AG10803 (cell line): Measurements from ENCODE around the gene ZRANB2.

Source experiments
- DNase-seq: peaks from one replicate; pipeline ENCODE4 v3.0.0; 2010; ENCODE audit warnings: low read depth
- H3K4me3 ChIP-seq: 2 replicates; pipeline ENCODE4 v1.5.1; 2011; ENCODE audit warnings: mild to moderate bottlenecking, low read length, control low read depth
- CTCF ChIP-seq: conservative IDR thresholded peaks from 2 replicates; pipeline ENCODE4 v1.5.1; 2011; ENCODE audit warnings: mild to moderate bottlenecking, low read length, control low read depth, inconsistent platforms

Gene ZRANB2, protein sequence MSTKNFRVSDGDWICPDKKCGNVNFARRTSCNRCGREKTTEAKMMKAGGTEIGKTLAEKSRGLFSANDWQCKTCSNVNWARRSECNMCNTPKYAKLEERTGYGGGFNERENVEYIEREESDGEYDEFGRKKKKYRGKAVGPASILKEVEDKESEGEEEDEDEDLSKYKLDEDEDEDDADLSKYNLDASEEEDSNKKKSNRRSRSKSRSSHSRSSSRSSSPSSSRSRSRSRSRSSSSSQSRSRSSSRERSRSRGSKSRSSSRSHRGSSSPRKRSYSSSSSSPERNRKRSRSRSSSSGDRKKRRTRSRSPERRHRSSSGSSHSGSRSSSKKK

DNA sequence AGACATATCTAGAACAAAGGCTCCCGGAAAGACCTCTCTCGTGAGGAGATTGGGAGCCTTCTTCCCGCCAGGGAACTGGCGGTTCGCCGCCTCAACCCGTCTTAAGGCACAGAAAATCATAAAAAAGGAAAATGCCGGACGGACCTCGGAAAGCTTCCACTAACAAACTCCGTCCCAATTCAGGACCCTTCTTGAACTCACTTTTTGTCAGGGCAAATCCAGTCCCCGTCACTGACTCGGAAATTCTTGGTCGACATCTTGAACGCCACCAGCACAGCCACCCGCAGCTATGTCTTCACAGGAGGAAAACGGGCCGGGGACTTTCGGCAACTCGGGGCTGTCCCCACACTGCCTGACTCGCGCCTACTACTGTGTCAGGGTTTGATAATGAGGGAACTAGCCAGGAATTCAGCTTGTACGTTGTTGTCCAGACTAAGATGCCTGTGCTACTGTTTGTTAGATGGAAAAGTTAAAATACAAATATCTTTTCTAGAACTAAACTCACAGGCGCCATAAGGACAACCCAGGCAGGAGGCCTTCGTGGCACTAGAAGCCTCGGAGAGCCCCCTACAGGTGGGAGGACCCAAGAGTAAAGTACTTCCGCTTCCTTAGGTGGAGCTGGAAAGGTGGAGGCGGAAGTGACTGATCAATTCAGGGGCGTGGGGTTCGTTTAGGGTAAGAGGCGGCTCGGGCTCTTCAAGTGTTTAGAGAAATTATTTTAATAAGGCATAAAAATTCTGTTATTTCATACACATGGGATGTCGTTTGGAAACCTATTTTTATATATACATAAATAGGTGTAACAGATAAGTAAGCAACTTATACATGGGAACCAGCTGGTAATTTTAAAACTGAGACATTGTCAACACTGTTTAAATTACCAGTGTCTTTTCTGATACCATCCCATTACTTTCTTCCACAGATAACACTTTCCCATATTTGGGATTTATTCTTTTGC lies at the start of gene ZRANB2:
ZRANB2 (minus strand) TSS at position 297 of the 958 bp plus-strand sequence; CDS start at position 257, 40 bp downstream.
- DNase-seq, result peak; percentile 95
- peak within 1 kb of the TSS; percentile 93 for H3K4me3 ChIP-seq
- peak; percentile 77 for TF ChIP-seq CTCF

DNA sequence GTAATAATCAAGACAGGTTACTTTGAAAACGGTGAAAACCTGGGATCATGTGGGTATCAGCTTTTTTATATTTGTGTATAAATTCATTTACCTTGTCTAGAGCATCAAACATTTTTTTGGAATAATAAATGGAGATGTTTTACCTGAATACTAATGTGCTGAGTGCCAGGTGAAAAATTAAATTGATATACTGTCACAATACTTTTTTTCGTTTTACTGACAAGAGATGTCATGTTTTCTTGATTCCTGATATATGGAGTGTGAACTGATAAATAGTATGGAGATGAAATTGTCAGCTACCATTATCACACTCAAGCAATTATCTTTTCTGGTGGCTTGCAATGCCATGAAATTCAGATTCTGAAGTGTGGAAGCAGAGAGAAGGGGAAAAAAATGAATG lies 47.2 kb upstream of the ZRANB2 start:
- DNase-seq, result no peak
- TF ChIP-seq CTCF, result no peak
- no peak overlapping the region for H3K4me3 ChIP-seq

- TF ChIP-seq CTCF, result no peak
- no peak for DNase-seq
- no peak overlapping the region for H3K4me3 ChIP-seq
Measured at GRCh38 chr1:71118086-71118485, 37.3 kb upstream of the ZRANB2 start.

- no peak for TF ChIP-seq CTCF
- no peak overlapping the region for H3K4me3 ChIP-seq
- no peak for DNase-seq
Measured at GRCh38 chr1:71116729-71117128, 35.9 kb upstream of the ZRANB2 start.

GRCh38 chr1:71106658-71107322 lies 26.0 kb upstream of the ZRANB2 start:
- H3K4me3 ChIP-seq, result no peak overlapping the region
- TF ChIP-seq CTCF, result no peak
- DNase-seq, result no peak

GRCh38 chr1:71104417-71104816 lies 23.6 kb upstream of the ZRANB2 start:
- no peak for DNase-seq
- no peak for TF ChIP-seq CTCF
- H3K4me3 ChIP-seq, result no peak overlapping the region
